GM19452 (cell line): Measurements from ENCODE around the gene EBF3.

Experiments used
- ATAC-seq: cut with Tn5 transposase; IDR thresholded peaks from one replicate; pipeline ENCODE4 v1.9.1; 2021; ENCODE audit not compliant: unreplicated experiment

The EBF3 gene

DNA sequence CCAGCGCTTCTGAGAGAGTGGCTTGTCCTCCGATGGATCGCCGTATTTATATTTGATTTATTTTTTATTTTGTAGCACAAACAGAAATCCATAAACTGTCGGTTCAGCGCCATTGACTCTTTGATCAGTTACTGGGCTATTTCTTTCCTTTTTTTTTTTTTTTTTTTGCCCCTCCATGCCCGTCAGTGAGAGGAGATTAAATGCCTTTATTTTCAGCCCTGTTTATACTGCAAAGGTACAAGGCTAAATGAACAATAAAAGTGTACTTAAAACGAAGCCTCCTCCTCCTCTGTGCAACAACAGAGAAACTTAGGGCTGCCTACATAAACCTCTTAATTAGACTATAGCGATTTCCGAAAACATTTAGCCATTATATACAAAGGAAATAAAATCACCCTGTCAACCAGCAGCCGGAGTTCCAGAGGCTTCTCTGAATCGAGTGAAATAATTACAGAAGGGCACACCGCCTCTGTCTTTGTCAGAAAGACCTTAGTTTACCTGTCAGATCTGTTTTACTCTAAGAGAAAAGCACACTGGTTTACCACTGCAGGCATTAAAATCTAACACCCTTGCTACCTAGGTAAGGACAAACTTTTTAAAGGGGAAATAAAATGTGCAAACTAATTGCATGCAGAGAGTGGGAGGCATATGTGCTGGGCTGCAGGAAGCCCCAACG is 3.5 kb downstream of the EBF3 start:
- ATAC-seq: no peak

DNA sequence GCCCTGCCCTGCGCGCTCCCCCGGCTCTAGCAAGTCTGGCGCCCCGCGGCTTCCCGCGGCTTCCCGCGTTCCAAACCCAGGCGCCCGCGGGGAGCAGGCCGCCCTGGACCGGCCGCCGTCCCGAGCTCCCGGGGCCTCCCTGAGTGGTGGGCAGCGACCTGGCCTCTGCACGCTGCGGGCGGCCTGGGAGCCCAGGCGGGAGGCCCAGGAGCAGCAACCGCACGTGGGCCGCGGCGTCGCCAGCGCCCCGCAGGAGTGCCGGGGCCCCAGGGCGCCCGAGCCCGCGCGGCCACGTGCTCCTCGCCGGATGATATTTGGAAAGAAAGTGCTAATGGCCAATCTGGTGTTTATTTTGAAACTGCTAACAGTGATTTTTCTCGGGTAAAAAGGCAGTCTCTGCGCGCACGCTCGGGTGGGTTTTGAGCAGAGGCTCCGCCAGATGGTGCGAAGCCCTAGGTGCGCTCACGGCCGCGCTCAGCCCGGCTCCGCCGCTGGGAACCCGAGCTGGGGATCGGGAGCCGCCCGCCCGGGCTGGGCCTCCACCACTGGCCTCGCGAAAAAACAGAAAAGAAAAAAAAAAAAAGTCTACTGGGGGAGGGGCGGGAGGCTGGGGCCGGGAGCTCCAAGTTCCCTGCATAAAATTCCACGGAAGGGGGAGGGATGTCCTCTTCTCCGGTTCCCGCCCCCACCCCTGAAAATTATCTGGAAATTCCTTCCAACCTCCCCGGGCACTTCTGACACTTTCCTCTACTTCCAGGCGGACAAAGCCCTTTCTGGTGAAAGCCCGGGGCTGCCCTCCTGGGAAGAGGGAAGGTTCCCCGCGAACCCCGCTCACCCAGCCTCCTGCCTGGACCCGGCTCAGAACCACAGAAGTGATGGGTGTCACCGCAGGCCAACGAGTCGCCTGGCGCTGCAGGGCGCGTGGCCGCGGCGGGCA is 4.3 kb downstream of the EBF3 start:
- ATAC-seq: no peak

DNA sequence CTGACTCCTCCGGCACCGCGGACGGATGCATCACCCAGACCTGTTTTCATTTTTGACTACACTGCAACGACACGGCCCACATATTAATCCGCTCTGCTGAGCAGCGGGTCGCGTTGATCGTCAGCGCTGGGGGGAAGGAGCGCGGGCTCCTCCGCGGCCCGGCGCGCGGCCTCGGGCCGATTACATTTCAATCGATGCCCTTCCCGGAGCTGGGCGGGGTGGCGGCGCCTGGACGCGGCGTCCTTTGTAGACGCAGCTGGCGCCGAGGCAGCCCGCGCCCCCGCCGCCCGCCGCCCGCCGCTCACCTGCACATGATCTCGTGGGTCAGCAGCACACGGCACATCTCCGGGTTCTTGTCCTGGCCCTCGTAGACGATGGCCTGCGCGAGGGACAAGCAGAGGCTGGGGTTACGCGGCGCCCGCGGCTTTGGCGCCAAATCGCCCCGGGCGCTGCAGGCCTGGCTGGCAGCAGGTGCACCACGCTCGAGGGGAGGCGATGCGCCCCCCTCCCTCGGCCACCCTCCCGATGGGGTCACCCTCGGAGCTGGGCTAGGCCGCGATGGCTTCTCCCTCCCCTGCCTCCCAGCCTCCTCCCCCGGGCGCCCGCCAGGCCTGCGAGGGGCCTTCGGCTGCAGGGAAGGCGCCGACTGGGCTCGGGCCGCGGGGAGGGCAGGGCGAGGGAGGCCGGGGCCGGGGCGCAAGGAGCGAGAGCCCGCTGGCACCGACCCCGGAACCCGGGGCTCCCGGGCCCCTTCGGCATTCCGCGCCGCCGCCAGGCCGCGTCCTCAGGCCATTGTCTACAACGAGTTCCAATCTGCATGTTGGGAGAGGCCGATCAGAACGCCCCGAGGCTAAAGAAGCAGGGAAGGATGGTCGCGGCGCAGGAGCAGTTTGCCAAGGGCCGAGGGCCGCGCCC is 5.2 kb downstream of the EBF3 start:
- ATAC-seq: no peak

DNA sequence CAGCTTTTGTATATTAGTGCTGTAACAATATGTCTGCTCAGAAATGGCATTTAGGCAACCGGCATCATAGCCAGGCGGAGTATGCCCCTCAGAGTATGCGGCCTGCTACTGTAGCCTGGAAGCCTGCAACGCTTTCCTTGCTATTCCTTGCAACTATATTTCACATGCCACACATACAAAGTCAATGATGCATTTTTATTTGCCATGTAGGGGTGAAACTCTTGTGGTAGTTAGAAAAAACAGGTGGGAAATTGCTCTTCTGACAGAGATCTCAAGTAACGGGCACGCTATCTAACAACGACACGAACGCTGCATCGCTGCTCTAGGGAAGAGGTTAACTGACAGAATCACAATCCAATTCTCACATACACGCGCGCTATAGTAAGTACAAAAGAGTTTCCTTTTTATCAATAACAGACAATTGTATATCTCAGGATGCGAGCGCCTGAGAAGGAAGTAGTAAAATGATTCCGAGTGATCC is 5.9 kb downstream of the EBF3 start:
- no peak for ATAC-seq

DNA sequence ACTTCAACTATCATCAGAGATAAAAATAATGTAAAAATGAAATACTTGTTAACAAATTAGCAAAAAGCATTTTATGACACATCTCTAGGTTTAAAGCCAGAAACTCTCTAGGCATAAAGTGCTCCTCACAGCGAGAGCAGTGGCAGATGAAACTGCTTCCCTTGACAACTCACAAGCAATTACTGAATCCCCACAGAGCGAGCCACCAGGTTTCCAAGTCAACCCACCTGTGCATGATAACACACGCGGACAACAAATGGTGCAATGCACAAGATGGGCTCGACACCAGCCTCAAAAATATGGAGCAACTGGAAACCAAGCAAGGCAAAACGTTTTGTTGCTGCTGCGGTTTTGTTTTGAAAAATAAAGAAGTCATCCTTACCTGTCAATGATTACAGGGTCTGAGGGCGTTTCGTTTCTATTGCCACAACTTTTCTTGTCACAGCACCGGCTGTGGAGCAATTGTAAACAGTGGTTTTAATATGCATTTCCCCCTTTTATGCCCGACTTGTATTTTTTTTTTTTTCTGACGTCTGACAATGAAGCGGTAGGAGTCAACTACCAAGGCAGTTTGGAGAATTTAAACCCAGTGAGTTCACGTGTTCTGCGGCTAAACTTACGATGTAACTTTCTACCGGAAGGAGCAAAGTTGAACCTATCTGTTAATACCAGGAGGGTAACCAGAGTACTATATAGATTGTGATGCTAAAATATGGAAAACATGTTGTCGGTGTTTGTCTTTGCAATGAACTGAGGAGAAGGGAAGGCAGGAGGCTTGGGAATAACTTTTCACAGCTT is 7.0 kb downstream of the EBF3 start:
- no peak for ATAC-seq

DNA sequence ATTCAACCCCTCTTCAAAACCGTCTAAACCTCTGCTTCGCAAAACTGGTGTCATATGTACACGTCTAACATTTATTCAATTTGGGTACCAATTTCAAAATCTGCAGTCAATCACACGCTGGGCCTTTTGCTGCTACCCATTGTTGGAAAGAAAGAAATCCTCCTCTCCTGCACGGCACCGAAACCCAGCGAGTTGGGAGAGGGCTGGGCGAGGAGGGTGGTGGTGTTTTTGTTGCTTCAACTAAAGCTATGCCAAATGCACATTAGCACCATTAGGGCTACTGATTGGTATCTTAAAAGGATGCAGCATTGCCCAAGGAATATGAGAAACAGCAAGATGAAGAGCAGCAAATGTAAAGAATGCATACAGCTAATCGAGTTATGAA is 7.8 kb downstream of the EBF3 start:
- no peak for ATAC-seq

DNA sequence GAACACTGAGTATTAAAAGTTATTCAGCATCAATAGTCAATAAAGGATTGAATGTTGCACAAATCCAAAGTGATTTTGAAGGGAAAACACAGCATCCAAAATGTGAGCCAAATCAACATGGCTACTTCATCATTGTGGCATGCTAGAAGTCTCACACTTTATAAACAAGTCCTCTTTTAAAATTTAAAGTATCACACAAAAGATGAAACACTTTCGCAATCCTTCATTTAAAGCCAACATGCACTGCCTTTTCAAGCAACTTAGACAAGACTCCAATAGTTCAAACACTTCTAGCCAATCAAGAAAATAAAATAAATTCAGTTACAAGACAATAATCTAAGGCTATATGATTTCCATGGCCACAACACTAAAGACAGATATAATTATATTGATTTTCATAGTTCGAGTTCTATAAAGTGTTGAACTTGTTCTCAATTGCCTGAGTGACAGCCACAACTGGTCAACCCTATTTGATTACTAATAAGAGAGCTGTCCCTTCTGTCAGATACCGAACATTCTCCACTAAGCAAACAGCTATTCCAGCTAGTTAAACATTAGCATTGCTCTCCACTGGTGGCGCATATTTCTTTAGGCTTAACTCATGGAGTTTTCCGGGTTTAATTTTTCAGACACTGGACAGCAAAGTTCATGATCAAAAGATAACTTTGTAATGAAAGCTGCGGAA is 8.3 kb downstream of the EBF3 start:
- ATAC-seq: no peak

DNA sequence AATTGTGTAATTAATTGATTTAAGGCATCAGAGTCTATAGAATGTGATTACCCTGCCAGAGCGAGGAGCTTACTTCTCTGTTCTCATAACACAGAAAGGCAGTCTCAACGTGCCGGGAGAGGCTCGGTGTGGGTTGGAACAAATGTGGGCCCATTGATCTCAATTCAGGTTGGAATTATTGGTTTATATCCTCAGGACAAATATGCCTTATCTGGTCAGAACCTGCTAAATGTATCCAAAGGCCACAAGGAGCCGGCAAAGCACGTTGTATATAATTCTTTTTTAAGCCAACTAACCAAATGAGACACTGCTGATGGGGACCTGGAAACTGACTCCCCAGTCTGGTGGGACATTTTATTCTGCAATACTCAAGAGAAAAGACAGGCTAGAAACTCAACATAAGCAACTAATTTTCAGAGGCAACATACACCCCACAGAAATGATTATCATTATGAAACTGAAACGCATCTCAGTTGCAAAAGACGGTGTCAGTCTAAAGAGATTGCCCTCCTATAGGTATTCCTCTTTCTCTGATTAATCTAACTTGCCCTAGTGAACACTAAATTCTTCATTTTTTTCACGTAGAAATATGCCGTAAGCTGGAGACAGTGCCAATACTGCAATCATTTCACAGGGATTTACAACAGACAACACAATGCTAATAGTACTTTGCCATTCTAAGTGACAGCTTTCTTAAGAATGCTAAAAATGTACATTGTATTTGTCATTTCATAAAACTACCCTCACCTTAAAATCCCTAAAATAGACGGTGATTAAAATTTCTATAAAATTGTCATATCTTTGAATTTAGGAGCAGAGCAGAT is 9.4 kb downstream of the EBF3 start:
- no peak for ATAC-seq

DNA sequence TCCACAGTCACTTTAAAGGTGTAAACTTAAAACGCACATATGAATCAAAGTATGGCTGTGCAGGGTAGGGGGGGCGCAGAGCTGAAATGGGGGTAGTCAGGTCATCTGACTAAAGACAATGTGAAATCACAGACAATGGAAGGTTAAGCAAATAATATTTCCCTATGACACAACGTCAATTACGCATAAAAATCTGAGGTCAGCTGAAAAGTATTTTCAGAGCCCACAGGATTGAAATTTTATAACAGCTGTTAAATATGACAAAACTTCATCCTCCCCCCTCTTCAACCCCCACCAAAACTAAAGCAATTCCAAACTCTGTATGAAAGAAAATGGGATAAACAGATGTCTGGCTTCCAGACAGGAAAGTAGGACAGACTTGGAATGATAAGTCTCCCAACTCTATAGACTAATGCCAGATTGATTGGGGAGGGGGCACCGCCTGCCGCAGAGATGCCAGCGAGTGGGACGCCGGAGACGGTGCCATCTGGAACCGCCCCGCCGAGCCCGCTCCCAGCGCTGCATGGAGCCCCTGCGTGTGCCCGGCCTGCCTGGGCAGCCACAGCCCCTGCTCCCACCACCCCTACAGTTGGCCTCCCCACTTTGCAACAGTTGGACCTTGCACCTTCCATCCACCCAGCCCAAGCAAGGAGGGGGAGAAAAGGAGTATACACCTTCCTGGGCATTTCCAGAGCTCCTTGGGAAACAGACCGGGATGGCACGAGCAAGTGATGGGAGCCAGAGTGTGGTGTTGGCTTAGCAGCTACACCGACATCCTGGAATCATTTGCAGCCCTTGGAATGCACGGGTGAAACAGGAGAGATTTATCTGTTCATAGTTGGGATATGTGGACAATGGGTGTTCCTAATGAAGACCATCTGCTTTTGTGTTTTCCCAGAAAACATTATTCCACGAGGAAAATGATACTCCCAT is 10.7 kb downstream of the EBF3 start:
- no peak for ATAC-seq

DNA sequence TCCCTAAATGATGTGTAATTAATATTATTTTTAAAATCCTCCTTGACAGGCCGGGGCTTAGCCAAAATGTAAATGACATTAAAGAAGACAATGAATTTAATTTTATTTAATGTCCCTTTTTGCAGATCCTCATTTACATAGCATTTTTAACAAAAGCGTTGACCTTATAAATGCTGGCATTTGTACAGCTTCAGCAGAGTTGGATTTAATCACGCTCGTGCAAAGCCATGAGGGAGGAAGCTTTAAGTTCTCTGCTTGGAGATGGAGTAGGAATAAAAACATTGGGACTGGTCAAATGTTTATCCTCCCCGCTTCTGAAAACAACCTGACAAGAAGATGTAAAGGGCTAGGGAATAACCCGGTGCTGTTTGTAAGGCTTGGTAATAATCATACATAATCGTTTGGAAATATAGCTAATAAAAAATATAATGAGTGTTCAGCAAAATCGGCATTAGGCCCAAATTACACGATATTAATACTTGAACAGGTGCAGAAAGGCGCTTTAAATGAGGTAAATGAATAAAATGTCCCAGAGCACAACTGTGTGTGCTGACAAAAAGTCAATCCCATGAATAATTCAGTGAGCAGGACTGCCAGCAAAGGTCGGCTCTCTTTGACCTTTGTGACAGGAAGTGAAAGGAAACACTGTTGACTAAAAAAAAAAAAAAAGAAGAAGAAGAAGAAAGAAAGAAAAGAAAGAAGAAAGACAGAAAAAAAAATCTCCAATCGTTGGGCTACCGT is 11.5 kb downstream of the EBF3 start:
- no peak for ATAC-seq

DNA sequence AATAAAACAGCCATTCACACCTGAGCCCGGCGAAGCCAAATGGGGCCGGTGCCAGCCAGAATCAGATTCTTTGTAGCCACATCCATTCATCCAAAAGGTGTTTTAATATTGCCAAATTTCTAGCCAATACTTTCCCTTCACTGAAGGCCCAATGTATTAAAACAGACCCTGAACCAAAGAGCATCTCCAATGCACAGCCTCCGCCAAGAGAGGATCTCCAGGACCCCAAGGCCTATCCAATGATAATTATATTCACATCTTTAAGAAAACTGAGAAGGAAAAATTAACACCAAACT is 12.2 kb downstream of the EBF3 start:
- ATAC-seq: no peak

DNA sequence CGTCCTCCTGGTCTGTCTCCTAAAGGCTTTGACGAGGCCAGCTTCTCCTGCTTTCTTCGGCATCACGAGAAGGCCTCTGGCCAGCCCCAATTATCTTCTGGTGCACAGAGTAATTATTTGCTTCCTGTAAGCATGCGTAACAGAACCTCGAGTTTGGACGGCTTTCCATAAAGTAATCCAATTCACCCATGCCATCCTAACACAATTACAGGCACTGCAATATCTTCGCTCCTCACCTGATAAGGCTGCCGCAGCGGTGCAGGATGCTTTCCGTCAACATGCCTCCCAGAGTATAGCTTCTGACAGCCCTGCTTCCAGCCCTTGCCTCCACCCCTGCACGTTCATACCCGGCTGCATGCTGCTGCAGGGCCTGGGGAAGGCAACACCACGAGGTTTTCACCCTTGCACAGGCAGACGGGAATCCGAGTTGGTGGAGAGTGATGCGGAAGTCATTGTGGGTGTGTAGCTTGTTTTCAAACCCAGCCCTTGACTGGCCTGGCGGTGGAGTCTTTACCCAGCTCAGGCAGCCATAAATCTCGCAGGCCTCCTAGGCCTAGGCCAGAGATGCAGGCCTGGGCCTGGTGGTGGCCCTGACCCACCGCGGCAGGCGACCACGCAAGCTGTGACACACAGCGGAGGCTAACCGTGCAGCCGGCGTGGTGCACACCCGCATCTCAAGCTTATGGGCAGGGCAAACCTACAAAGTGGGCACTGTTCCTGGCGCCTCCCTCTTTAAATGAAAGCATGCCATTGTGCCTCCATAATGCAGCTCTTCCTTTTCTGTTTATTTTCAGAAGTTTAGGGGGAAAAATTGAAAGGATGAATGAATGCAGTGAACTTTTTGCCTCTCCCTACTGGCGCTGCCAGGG is 12.7 kb downstream of the EBF3 start:
- no peak for ATAC-seq

DNA sequence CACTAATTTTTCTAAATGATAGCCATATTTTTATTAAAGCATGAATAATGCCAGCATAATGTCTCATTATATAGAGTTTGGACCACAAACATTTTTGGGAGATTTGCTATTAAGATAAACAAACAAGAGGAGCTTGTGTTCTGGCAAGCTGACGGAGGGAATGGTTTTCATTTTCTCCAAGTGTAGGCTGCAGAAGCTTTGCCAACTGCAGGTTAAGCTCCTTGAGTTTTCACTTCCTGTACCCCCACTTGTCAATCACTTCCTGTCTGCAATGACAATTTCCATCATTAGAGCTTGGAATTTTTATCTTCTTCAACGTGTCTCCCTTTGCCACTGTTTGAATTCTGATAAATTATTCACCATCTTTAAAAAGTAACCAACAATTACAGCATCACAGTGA is 13.4 kb downstream of the EBF3 start:
- ATAC-seq: no peak

DNA sequence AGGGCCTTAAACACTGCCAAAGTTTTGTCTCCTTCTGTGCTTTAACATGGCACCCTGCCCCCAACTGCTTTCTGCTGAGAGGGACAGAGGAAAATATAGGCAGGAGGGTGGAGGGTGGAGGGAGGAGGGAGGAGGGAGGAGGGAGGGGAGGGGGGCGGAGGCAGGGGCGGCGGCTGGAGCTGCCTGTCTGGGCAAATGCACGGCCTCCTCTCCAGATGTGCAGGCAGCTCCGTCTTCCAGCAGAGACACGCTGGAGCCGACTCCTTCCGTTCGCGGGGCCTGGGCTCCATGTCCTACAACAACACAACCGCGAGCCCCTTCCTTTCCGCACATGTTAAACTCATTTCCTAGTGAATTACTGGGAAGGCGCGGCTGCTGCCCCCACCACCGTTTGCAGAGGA is 14.2 kb downstream of the EBF3 start:
- ATAC-seq: no peak

DNA sequence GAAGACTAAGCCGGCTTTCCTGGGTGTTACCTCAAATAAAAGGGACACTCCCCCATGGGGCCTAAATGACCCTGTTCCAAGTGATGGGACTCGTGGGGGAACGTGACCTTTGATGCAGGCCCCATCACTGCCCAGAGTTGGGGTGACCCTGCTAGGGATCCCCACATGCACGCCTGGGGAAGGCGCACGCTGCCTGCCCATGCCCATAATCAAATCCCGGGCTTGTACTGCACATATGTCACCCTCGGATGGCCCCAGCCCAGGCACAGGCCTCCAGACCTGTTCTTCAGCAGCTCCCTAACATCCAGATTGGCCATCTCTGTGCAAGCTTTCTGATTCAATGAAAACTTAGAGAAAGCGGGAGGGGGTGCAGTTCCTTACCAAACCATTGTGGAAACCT is 14.7 kb downstream of the EBF3 start:
- no peak for ATAC-seq

DNA sequence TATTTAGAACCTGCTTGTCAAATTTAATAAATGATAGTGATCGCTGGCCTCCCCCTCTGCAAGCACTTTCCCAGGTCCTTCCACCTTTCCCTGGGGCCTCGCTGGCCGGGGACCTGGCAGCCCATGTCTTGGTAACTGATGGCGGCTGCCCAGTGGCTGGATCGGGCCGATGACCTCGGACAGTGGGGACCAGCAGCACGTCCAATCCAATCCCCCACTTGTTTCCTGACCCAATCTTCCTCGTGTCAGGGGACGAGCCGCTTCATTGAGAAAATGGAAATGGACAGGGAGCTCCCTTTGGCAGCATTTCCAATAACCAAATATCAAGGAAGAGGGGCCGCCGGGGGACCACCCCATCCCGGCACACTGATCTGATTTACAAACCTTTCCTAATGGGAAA is 17.2 kb downstream of the EBF3 start:
- no peak for ATAC-seq
